NCI-H526 (cell line): ENCODE results near the gene C10orf62.
"Not testable (repeated sequence)": the region's sequence is repeated elsewhere in the genome, so short reads cannot be mapped to it uniquely, and the experiment has no call there.

Experiments used
- DNase-seq, 2 experiments: peaks; one replicate each; lab custom pipeline; 2025; lab: John Stamatoyannopoulos, UW

C10orf62 gene

DNA sequence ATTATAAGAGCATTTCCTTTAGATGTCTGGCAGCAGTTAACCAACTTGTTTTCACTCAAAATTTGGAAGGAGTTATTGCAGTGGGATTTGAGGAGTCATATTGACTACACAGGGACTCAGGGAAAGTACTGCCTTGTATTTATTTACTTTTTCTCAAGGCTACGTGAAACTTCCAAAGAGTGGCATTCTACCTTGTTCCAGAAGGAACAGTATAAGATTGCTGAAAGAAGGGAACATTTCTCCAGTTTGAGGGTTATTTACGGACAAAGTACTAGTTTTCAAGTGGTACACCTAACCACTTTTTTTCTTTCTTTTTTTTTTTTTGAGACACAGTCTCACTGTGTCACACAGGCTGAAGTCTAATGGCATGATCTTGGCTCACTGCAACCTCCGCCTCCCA, 38.7 kb downstream of the C10orf62 start:
- DNase-seq = no peak

DNA sequence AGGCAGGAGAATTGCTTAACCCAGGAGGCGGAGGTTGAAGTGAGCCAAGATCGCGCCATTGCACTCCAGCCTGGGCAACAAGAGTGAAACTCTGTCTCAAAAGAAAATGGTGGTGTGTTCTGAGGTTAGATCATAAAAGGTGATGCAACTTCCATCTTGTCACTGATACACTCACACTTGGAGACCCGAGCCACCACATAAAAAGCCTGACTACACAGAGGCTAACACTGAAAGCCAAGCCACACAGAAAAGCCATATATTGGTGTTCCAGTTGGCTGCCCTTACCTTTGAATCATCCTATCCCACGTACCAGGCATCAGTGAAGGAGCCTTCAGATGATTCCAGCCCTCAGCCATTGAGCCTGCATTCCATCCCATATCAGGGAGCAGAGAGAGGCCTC, 39.8 kb downstream of the C10orf62 start:
- no peak for DNase-seq

DNA sequence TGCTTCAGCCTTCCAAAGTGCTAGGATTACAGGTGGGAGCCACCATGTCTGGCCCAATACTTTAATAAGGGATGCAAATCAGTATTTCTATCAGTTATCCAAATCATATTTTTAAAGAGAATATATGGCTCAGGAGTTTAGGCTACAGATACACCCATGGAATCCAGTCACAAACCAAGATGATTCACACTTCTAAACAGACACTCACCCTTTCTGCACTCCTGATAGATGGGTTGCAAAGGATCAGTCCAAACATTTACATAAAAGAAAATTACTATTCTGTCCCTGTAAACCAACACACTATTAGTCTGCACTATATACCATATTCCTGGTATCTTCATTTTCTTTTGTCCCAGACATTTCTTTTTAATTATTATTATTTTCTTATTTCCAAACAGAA, 41.6 kb downstream of the C10orf62 start:
- no peak for DNase-seq

DNA sequence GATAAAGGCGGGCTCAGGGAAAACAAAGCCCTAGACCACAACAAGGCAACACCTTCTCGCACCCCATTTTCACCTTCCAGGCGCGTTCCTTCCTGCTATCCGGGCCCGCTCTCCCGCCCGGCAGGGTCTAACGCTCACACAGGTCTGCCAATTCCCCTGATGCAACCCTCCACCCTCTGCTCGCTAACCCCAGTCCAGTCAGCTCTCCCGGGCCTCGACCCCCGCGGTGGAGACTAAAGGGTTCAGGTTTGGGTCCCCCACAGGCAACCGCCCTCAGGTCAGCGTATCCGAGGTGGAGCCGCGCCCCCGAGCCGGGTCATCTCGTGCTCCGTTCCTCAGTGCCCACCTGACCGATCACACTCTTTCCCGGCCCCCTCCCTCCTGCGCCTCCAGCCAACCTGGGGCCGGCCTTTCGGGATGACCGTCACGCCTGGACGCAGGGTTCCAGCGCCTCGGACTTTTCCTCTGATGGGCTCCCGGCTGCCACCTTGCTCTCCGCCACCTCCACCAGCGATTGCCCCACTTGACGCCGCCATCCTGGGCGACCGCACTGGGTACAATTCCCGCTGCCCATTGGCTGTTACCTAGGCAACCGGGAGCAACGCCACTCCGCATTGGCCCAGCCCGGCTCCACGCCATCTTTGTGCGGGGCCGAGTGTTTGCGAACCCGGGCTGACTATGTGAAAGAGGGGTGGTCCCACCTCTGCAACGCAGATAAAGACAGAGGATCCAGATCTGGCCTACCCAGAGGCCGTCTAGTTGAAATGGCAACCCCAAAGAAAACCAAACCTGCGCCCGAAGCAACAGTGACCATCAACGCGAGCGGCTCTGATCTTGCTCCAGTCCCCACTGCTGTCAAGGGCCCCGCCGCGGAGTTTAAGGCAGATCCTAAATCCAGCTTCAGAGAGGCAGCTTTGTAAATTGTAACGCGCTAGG, 43.7 kb downstream of the C10orf62 start, which contains the start of gene MORN4:
TSS of gene MORN4 (minus strand) at position 552 of the 936 bp plus-strand sequence. CDS start 13,847 bp downstream, outside the sequence.
- peak; percentile 85 to 94 for DNase-seq

DNA sequence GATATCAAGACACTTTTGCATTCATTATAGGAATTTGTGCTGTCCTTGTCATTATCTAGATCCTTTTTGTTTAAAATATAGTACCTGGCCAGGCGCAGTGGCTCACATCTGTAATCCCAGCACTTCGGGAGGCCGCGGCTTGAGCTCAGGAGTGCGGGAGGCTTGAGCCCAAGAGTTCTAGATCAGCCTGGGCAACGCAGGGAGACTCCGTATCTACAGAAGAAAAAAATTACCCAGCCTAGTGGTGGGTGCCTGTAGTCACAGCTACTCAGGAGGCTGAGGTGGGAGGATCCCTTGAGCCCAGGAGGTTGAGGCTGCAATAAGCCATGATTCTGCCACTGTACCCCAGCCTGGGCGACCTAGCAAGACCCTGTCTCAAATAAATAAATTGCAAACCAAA, 44.4 kb downstream of the C10orf62 start:
- peak in 1 of 2 experiments; percentile 27 for DNase-seq

DNA sequence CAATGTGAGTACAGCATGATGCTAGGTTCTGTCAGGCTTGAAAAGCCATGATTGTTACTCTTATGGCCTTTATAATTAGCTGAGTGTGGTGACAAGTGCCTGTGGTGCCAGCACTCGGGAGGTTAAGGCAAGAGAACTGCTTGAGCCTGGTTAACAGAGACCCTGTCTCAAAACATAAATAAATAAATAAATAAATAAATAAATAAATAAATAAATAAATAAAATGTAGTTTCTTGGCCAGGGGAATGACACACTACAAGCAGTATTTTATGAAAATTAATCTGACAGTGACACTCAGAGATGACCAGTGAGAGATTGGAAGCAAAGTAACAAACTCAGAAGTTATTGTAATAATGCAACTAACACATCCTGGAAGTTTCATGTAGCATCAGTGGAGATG, 46.1 kb downstream of the C10orf62 start:
- DNase-seq = no peak

DNA sequence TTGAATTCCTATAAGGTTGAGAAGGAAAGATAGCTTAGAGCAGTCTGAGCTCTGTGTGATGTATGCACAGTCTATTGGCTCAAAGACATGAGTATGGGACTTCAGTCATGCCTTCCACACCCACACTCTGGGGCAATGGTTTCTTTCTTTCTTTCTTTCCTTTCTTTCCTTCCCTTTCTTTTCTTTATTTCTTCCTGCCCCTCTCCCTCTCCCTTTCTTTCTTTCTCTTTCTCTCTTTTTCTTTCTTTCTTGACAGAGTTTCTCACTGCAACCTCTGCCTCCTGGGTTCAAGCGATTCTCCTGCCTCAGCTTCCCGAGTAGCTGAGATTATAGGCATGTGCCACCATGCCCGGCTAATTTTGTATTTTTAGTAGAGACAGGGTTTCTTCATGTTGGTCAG, 49.6 kb downstream of the C10orf62 start:
- not testable (repeated sequence) for DNase-seq

DNA sequence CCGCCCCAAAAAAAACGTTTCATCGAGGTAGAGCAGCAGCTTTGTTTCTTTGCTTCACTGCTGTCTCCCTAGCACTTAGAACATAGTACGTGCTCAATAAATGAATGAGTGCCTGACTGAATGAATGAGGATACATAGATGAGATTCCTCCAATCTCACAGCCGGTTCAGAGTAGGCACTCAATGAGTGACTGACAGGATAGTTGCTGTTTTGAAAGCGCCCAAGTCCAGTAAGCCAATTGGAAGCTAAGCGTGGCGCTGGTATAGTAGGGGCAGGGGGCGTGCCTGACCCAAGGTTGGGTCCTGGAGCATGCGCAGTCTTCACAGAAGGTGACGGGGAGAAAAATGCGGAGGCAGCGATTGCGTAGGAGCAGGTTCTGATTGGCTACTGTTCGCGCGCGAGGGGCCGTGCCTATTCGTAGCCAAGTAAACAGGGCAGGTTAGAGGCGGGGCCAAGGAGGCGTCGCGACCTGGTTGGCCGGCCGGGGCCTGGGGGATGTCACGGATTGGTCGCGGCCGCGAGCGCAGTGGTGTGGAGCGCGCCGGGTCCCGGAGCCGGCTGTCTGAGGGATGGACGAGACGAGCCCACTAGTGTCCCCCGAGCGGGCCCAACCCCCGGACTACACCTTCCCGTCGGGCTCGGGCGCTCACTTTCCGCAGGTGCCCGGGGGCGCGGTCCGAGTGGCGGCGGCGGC, 50.8 kb downstream of the C10orf62 start, which contains the start of gene PI4K2A:
TSS of gene PI4K2A (plus strand) at position 498 of the 694 bp plus-strand sequence. CDS start at position 570, 72 bp downstream.
- peak; percentile 96 to 98 for DNase-seq
